ENCODE results near the gene PAQR5. TPM values are rescaled to one million over a fixed set of nuclear protein-coding genes. Genes with fewer than 3 reads are reported as not detected.

The PAQR5 gene
- total RNA-seq, 1 experiment from 2014 or later, result 2.0 TPM

DNA sequence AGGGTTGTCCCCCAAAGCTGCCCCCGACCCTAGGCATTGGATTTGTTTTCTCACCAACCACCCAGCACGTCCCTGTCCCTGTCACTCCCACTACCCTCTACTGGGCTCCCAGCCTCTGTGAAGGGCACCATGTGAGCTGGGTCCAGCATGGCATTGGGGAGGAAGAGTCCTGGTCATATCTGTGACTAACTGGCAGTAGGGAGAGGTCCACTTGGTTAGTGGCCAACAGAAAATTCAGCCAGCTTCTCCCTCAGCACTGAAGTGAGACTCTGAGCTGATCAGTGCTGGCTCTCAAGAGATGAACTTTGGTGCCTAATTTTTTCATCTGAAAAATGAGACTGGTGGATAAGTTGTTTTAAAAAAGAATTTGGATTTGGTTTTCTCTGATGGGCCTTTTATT, 104.1 kb downstream of the PAQR5 start:
- no peak for ATAC-seq
- no peak for DNase-seq (ENCODE audit: low read depth, low spot score)
- intact Hi-C loops (cut with micrococcal nuclease; ENCODE audit: unreplicated experiment), result no loop called here
- CTCF ChIA-PET, result no interaction called here
- Histone ChIP-seq H3K36me3 (ENCODE audit: control insufficient read depth, insufficient read depth, low read length) (no peaks in the 10 kb centered on the region), H3K9me3 (ENCODE audit: control insufficient read depth, insufficient read depth, low read depth, low read length) (no peaks in the 10 kb centered on the region), H3K27me3 (ENCODE audit: control insufficient read depth, insufficient read depth, low read length) (no peaks in the 10 kb centered on the region), H3K4me3 (ENCODE audit: low read depth in 2 of 2, low read length in 2 of 2) (no peak overlapping the region), H3K27ac (ENCODE audit: low read length) (no peak overlapping the region), H3K4me1 (ENCODE audit: control insufficient read depth, insufficient read depth, low read length) (0 out of 2 replicates have a peak, but pooled peaks cover 3% of the 10 kb centered on the region)
- no peak for TF ChIP-seq TCF7L2 (IDR thresholded peaks at IDR 0.05; ENCODE audit: low read depth, low read length)
- POLR2A ChIA-PET, result no interaction called here
- in situ Hi-C loops (cut with HindIII; ENCODE audit: low pct_unique_long_range_greater_than_20kb, low sequenced_read_pairs), result no loop called here
- BruUV-seq (replicated peaks), result no TSS peak

DNA sequence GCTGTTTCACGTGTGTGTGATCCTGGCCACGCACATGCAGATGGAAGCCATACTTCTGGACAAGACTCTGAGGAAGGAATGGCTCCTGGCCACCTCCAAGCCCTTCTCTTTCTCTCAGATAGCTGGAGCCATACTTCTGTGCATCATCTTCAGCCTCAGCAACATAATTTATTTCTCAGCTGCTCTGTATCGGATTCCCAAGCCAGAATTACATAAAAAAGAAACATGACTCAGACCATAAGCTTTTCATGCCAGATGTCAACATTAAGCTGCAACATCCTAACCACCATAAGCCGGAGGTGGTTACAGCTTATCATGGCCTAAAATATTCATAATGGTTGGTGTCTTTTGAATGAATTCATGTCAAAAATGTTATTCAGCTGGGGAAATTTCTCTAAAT, 104.9 kb downstream of the PAQR5 start:
- Histone ChIP-seq H3K4me1 (ENCODE audit: control insufficient read depth, insufficient read depth, low read length) (0 out of 2 replicates have a peak, but pooled peaks cover 5% of the 10 kb centered on the region), H3K27me3 (ENCODE audit: control insufficient read depth, insufficient read depth, low read length) (no peaks in the 10 kb centered on the region), H3K9me3 (ENCODE audit: control insufficient read depth, insufficient read depth, low read depth, low read length) (no peaks in the 10 kb centered on the region), H3K27ac (ENCODE audit: low read length) (no peak overlapping the region), H3K36me3 (ENCODE audit: control insufficient read depth, insufficient read depth, low read length) (no peaks in the 10 kb centered on the region), H3K4me3 (ENCODE audit: low read depth in 2 of 2, low read length in 2 of 2) (no peak overlapping the region)
- DNase-seq (ENCODE audit: low read depth, low spot score) (no peak), ATAC-seq (no peak)
- no peak for TF ChIP-seq TCF7L2 (IDR thresholded peaks at IDR 0.05; ENCODE audit: low read depth, low read length)
- no peak for TF ChIP-seq SIN3A (IDR thresholded peaks at IDR 0.05; ENCODE audit: borderline replicate concordance, insufficient read depth, low read depth, low read length)
- no peak for TF ChIP-seq POLR2AphosphoS5 (IDR thresholded peaks at IDR 0.05; ENCODE audit: low read depth, low read length)
- TF ChIP-seq, protein P1, sequence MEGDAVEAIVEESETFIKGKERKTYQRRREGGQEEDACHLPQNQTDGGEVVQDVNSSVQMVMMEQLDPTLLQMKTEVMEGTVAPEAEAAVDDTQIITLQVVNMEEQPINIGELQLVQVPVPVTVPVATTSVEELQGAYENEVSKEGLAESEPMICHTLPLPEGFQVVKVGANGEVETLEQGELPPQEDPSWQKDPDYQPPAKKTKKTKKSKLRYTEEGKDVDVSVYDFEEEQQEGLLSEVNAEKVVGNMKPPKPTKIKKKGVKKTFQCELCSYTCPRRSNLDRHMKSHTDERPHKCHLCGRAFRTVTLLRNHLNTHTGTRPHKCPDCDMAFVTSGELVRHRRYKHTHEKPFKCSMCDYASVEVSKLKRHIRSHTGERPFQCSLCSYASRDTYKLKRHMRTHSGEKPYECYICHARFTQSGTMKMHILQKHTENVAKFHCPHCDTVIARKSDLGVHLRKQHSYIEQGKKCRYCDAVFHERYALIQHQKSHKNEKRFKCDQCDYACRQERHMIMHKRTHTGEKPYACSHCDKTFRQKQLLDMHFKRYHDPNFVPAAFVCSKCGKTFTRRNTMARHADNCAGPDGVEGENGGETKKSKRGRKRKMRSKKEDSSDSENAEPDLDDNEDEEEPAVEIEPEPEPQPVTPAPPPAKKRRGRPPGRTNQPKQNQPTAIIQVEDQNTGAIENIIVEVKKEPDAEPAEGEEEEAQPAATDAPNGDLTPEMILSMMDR (IDR thresholded peaks at IDR 0.05), result no peak
- TF ChIP-seq, protein P2, sequence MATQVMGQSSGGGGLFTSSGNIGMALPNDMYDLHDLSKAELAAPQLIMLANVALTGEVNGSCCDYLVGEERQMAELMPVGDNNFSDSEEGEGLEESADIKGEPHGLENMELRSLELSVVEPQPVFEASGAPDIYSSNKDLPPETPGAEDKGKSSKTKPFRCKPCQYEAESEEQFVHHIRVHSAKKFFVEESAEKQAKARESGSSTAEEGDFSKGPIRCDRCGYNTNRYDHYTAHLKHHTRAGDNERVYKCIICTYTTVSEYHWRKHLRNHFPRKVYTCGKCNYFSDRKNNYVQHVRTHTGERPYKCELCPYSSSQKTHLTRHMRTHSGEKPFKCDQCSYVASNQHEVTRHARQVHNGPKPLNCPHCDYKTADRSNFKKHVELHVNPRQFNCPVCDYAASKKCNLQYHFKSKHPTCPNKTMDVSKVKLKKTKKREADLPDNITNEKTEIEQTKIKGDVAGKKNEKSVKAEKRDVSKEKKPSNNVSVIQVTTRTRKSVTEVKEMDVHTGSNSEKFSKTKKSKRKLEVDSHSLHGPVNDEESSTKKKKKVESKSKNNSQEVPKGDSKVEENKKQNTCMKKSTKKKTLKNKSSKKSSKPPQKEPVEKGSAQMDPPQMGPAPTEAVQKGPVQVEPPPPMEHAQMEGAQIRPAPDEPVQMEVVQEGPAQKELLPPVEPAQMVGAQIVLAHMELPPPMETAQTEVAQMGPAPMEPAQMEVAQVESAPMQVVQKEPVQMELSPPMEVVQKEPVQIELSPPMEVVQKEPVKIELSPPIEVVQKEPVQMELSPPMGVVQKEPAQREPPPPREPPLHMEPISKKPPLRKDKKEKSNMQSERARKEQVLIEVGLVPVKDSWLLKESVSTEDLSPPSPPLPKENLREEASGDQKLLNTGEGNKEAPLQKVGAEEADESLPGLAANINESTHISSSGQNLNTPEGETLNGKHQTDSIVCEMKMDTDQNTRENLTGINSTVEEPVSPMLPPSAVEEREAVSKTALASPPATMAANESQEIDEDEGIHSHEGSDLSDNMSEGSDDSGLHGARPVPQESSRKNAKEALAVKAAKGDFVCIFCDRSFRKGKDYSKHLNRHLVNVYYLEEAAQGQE (IDR thresholded peaks at IDR 0.05; ENCODE audit: insufficient read depth in 1 of 2, low read depth in 2 of 2, low read length in 1 of 2), result no peak
- in situ Hi-C loops (cut with HindIII; ENCODE audit: low pct_unique_long_range_greater_than_20kb, low sequenced_read_pairs) (no loop called here), intact Hi-C loops (cut with micrococcal nuclease; ENCODE audit: unreplicated experiment) (no loop called here)
- no TSS peak for BruUV-seq (replicated peaks)
- POLR2A ChIA-PET, result interaction anchor here (0.6 kb wide), 1 partner anchor 318 kb away, joined by 6 read pairs; no protein-coding TSS in a partner anchor
- CTCF ChIA-PET, result interaction anchor here (0.6 kb wide), 1 partner anchor 99 kb away, joined by 4 read pairs; no protein-coding TSS in a partner anchor

DNA sequence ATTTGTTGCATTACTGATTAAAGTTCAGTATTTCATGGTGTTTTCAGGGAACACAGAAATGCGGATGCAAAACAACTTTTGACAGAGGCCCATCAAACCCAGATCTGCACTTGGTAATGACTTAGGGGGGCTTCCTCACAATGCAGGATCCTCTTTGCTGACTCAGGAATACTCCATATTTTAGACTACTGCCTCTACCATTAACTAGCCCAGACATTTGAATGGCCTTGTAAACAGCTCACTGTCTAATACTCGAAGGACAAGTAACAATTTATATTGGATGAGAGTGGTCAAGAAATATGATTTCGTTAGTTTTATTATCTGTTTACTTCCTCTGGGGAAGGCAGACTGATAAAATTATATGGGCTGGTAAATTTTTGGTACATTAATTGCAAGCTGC, 106.4 kb downstream of the PAQR5 start:
- ATAC-seq, result no peak
- intact Hi-C loops (cut with micrococcal nuclease; ENCODE audit: unreplicated experiment), result no loop called here
- CTCF ChIA-PET, result interaction anchor here (0.6 to 1.0 kb wide), 2 partner anchors 10 to 139 kb away, joined by 3 read pairs; no protein-coding TSS in a partner anchor

More for the DNA sequence above, 106.4 kb downstream of the PAQR5 start:
- TF ChIP-seq, protein P2 (IDR thresholded peaks at IDR 0.05; ENCODE audit: insufficient read depth in 1 of 2, low read depth in 2 of 2, low read length in 1 of 2), result no peak
- TF ChIP-seq TCF7L2 (IDR thresholded peaks at IDR 0.05; ENCODE audit: low read depth, low read length), result no peak
- TF ChIP-seq POLR2AphosphoS5 (IDR thresholded peaks at IDR 0.05; ENCODE audit: low read depth, low read length), result no peak
- TF ChIP-seq, protein P1 (IDR thresholded peaks at IDR 0.05), result no peak
- TF ChIP-seq SIN3A (IDR thresholded peaks at IDR 0.05; ENCODE audit: borderline replicate concordance, insufficient read depth, low read depth, low read length), result no peak
- in situ Hi-C loops (cut with HindIII; ENCODE audit: low pct_unique_long_range_greater_than_20kb, low sequenced_read_pairs), result no loop called here
- Histone ChIP-seq H3K4me3 (ENCODE audit: low read depth in 2 of 2, low read length in 2 of 2) (no peak overlapping the region), H3K9me3 (ENCODE audit: control insufficient read depth, insufficient read depth, low read depth, low read length) (no peaks in the 10 kb centered on the region), H3K27ac (ENCODE audit: low read length) (no peak overlapping the region), H3K4me1 (ENCODE audit: control insufficient read depth, insufficient read depth, low read length) (0 out of 2 replicates have a peak, but pooled peaks cover 5% of the 10 kb centered on the region), H3K36me3 (ENCODE audit: control insufficient read depth, insufficient read depth, low read length) (no peaks in the 10 kb centered on the region), H3K27me3 (ENCODE audit: control insufficient read depth, insufficient read depth, low read length) (no peaks in the 10 kb centered on the region)
- no TSS peak for BruUV-seq (replicated peaks)
- DNase-seq (ENCODE audit: low read depth, low spot score), result no peak
- POLR2A ChIA-PET, result interaction anchor here (1.4 kb wide), 1 partner anchor 48 kb away, joined by 5 read pairs; the partner anchor contains the start of gene RPLP1
